C1 segment of cervical spinal cord (tissue), 14 donors: ENCODE data around the gene CIBAR2.
"Not testable (repeated sequence)": the region's sequence is repeated elsewhere in the genome, so short reads cannot be mapped to it uniquely, and the experiment has no call there.

Experiments used
- DNase-seq, 14 donors: peaks; one replicate each; lab custom pipeline; 2025; lab: John Stamatoyannopoulos, UW

The CIBAR2 gene

DNA sequence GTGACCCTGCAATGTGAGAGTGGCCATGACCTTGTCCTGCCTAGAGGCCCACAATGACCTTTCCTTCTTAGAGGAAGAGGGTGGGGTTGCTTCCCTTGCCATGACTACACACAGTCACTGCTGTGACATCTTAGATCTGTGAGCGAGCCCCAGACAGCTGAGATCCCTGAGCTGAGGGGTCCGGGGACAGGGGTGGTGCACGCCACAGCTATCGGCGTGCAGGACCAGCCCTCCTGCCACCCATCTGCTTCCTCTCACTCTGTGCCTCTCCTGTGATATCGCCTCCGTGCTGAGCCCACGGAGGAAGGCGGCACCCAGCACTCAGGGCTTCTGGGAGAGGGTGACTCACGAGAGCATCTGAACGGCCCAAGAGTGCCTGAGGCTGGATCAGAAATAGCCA, 49.4 kb downstream of the CIBAR2 start:
- DNase-seq = peak in 1 of 14 donors; percentile 61

DNA sequence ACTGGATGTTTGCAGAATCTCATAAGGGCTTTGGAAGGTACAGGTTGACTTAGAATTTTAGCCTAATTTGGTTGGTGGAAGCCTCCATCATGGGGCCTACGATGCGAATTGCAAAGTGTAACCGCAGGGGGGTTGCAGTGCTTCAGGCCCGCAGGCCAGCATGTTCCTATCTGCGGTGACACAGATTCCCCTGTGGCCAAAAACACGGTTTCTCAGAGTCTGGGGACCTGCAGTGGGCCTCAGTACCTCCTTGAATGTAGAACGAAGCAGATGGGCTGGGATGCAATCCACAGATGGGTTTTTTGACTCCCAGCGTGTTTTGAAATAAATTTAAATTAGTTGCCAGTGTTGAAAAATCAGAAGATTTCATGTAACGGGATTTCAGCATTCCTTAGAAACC, 49.9 kb downstream of the CIBAR2 start:
- DNase-seq = peak in 1 of 14 donors; percentile 74

DNA sequence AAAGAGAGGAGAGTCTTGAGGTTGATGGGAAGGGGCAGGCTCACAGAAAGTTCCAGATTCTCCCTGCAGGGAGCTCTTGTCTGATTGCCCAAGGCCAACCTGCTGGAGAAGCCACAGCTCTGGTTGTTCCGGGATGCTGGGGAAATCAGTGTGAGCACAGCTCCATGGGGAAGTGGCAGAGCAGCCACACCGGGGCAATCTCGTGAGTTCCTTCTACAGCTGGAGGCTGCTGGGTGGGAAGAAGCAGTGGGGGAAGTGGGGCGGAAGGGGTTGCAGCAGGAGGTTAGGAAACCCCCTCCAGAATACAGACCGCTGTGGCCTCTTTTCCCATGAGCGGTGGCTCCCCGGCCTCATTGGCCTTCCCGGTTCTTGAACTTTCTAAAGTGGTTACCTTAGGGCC, 50.7 kb downstream of the CIBAR2 start:
- DNase-seq = peak in 5 of 14 donors; percentile 22 to 46 (median 34)

DNA sequence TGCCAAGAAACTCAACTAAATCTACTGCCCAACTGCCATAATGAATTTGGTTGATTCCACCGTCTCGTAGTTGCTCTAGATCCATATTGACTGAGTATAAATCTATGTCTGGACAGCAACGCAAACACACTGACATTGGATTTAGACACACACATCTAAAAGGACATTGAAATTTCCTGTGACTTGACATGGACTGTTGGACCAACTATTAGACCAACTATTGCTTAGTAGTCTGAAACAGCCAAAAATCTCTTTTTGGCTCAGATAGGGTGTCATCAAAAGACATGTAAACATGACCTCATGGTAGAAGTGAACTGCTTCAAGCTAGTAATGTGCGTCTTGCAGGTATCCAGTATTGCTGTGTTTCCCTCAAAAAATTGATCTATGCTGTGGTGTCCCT, 53.4 kb downstream of the CIBAR2 start:
- DNase-seq = no peak

DNA sequence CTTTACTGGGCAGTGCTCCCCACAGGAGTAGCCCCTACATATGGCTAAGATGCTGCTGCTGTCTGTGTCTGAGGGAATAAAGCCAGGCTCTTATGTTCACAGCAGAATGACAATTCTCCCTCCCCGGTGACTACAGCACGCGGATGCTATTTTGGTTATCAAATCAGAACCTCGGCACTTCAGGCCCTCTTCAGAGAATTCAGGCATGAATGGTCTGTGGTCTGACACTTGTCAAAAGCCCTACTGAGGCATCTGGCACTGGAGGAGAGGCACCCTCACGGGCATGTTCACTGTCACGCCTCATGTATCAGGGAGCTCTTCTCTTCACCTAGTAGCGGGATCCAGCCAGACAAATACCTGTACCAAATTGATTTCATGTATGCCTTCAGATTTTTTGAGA, 54.3 kb downstream of the CIBAR2 start:
- DNase-seq = peak in 1 of 14 donors; percentile 68

DNA sequence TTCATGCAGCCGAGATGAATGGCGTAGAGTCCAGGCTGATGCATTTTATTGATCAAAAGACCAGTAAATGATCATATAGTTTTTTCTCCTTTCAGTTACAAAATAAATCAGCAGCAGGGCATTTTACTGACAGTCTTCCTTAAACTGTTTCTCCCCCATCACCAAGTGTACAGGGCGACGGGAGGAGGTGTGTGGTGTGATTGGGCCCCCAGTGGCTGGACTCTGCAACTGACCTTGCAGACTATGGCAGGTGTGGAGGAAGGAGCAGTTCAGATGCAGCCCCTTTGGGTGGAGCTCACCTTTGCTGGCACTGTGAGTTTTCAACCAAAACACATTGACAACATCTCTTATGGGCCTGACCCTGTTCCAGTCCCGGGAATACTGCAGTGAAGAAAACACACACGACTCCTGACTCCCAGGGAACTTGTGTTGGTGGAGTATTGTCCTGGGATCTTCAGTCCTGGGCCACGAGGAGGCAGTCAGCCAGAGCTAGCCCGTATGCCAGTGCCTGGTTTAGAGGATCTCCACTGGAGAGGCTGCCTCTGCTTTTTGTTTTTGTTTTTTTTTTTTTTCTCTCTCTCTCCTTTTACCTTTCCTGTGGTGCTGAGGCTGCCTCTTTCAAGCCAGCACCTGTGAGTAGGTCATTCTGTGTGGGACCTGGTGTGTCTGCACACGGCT, 54.9 kb downstream of the CIBAR2 start:
- DNase-seq = peak in 1 of 14 donors; percentile 65

DNA sequence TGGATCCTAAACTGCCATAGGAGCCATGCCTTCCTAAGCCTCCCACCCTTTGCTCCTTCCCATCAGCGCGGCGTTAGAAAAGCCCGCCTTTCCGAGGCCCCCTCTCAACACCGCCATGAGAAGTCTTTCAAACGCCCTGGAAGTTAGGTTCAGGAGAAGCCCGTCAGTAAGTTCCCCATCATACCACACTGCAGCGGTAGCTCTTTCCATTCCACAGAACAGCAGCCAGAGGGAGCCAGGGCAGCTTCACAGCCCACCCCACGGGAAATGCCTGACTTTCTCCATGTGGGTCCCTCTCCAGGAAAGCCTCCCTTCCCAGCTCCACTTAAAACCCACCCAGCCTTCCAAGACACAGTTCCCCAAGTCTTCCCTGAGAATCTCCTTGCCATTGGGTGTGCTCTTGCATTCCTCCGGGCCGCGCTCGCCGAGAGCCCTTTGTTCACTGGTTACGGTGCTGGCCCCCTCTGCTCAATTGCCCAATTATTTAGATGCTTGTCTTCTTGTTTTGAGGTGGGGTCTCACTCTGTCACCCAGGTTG, 56.0 kb downstream of the CIBAR2 start:
- DNase-seq = peak in 6 of 14 donors; percentile 19 to 52 (median 26)

DNA sequence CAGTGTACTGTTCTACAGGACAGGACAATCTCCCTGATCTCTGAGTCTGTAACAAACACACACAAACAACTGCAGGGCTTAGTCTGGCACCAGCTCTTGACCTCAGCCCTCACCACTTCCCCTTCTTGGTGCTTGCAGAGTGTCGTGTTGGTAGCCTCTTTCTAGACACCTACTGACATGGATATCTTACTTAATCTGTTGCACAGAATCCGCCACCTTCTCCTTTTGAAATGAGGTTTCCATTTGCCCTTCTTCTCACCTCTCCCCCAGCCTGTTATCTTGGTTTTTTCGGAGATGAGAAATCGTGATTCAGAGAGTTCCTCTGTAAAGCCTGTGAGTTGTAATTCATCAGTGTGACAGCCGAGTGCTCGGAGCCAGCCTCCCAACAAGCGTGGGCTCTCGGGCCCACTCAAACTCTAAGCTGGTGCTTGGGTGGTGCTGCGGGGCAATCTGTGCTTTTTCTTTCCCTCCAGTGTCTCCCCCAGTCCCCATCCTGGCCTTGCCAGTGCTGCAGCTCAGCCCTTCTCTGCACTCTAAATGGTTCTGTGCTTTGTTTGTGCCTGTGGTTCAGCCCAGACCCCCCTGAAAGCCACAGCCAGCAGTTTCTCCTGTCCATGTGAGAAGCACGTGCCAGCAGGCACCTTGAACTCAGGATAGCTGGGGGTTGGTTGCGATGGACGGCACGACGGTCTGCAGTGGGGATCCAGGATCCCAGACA, 56.6 kb downstream of the CIBAR2 start:
- DNase-seq = peak in 7 of 14 donors; percentile 4 to 63 (median 34)

DNA sequence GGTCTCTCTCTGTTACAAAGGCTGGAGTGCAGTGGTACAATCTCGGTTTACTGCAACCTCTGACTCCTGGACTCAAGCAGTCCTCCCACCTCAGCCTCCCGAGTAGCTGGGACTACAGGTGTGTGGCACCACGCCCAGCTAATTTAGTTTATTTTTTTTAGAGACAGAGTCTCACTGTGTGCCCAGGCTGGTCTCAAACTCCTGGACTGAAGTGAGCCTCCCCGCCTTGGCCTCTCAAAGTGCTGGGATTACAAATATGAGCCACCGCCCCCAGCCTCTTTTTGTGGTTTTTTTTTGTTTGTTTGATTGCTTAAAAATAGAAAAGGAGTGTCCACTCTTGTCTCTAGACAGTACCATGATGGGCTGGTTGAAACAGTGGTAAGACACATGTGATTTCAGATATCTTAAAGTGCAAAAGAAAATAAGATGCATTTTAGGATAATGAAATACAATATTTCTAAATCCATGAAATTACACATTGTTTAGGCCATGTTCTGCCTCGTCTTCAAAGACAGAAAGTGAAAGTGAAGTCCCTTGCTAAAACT, 57.3 kb downstream of the CIBAR2 start:
- DNase-seq = no peak

DNA sequence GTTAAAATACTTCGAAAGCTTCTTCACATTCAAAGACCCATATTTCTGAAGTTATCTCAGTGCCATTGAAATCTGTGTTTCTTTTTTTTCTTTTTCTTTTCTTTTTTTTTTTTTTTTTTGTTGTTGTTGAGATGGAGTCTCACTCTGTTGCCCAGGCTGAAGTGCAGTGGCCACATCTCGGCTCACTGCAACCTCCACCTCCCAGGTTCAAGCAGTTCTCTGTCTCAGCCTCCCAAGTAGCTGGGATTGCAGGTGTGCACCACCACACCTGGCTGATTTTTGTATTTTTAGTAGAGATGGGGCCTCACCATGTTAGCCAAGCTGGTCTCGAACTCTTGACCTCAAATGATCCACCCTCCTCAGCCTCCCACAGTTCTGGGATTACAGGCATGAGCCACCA, 58.0 kb downstream of the CIBAR2 start:
- DNase-seq = not testable (repeated sequence)

DNA sequence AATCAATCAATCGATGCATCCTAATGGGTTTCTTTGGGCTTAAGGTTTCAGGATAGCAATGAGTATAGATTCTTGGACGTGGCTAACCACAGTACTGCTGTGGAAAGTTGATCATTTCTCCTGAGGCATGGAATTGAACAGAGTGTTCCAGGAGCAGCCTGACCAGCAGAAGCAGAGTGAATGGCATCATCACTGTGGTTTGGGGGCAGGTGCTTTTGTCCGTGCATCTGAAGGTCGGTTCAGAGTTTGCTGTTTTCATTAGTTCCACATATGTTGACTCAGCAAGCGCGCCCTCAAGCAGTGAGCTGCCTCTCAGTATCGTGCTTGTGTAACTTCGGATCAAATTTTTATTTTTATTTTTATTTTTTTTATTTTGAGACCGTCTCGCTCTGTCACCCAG, 59.7 kb downstream of the CIBAR2 start:
- no peak for DNase-seq

DNA sequence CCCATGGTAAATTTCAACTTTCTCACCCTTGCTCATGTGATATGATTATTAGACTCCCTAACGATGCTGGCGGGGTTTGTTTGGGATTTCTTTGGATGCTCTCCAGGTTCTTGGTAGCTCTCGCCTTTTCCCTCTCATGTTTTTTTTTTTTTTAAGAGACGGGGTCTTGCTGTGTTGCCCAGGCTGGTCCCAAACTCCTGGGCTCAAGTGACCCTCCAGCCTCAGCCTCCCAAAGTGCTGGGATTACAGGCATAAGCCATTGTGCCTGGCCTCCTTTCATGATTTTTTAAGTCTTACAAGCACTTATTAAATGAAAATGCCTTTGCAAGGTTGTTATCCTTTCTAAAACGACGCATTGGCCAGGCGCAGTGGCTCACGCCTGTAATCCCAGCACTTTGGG, 60.6 kb downstream of the CIBAR2 start:
- DNase-seq = no peak

DNA sequence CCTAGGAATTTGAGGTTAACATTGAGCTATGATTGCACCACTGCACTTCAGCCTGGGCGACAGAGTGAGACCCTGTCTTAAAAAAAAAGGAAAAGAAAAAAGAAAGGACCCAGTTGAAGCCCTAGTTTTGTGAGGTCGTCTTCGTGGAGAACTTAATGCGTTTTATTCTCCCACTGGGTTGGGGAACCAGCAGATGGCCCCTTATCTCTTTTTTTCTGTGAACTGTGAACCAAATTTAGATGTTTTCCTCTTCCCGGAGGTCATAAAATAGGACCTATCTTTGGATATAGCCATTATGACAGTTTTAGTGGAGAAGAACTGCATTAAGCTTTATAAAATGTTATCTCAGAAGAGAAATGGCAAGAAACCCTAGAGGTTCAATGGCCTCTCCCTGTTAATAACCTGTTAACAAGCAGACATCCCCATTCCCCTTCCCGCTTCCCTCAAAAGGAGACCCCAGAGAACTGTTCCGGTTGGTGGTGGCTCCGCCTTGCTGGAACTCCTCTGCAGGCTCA, 61.1 kb downstream of the CIBAR2 start:
- DNase-seq = no peak

DNA sequence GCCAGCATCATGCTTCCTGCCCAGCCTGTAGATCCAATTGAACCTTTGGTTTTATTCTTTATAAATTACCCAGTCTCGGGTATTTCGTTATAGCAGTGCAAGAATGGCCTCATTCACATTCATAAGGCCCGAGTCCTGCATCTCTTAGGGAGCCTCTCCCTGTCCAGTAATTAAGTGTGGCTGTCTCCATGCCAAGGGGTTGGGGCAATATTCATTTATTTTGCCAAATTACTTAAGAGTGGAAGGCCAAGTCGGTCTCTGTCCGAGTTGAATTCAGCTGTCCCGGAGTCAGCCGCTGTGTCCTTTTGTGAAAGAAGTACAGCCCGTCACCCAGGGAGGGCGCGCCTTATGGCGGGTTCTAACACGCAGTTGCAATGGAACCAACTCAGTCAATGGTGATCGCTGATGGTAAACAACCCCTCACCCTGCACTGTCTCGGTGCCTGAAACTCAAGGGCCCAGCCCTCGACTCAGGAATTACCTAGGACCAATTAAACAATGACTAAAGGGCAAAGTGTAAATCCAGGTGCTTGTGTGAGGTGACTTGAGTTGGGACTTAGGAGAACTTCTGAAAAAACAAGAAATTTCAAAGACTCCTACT, 62.5 kb downstream of the CIBAR2 start:
- DNase-seq = no peak

DNA sequence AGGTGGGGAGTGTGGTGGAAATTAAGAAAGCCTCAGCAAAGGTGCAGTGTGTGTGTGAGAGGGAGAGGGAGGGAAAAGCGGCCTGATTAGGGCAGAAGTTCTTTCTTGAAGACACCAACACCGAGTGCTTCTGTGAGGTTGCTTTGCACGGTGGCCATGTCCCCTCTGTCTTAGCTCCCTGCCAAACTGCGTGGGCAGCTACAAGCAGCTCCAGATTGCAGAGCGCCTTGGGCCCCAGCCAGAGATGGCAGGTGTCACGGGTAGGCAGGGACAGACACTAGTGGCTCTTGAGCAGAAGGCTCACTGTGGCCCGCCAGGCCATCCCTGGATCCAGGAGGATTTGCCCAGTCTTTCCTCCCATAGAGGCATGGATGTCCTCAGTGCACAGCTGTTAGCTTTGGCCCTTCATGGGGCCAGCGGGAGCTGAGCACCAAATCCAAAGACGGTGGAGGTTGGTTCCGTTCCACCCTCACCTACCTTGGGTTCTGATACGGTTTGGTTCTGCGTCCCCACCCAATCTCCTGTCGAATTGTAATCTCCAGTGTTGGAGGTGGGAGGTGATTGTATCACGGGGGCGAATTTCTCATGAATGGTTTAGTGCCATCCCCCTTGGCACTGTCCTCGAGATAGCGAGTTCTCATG, 63.2 kb downstream of the CIBAR2 start:
- DNase-seq = peak in 4 of 14 donors; percentile 28 to 98 (median 54)
